Adrenal gland (tissue), 12 donors: ENCODE data around the gene ANO2. TPM values are rescaled to one million over a fixed set of nuclear protein-coding genes. Genes with fewer than 3 reads are reported as not detected.

Source experiments
- DNase-seq, 7 donors: peaks; one replicate each; pipeline ENCODE4 v3.0.0-alpha.2; 2019 to 2020
- H3K27ac ChIP-seq, 5 donors: fragments of 200-600 bp; sonication (generic) in 4 of 5; 1 replicate in 3 of 5; 2 replicates in 2 of 5; pipeline versions ENCODE4 v1.5.1 to v1.8.0; 2016 to 2020; ENCODE audit warnings: mild to moderate bottlenecking in 1 of 5
- H3K27me3 ChIP-seq: fragments of 200-600 bp; 2 replicates; pipeline ENCODE4 v1.8.0; 2021
- H3K36me3 ChIP-seq, 2 donors: fragments of 200-600 bp; replicated peaks in 1 of 2; 1 replicate in 1 of 2; 2 replicates in 1 of 2; pipeline versions ENCODE4 v1.5.1 to v1.8.0; 2018 to 2022
- H3K4me1 ChIP-seq, 2 donors: fragments of 200-600 bp; replicated peaks in 1 of 2; 1 replicate in 1 of 2; 2 replicates in 1 of 2; pipeline versions ENCODE4 v1.5.1 to v1.8.0; 2018 to 2021
- H3K4me3 ChIP-seq, 4 donors: fragments of 200-600 bp; sonication (generic) in 3 of 4; one replicate each; pipeline ENCODE4 v1.5.1; 2016 to 2018
- H3K9me3 ChIP-seq, 3 donors: fragments of 200-600 bp; sonication (generic) in 1 of 3; replicated peaks in 1 of 3; 1 replicate in 2 of 3; 2 replicates in 1 of 3; pipeline versions ENCODE4 v1.5.1 to v1.8.0; 2016 to 2021
- CTCF ChIP-seq, 6 experiments: fragments of 450-650 bp in 4 of 6; fragments of 200-600 bp in 2 of 6; sonication (generic) in 1 of 6; IDR thresholded peaks; 1 replicate in 5 of 6; 2 replicates in 1 of 6; pipeline versions ENCODE4 v1.5.1 to v1.8.0; 2016 to 2021; ENCODE audit warnings: antibody characterized with exemption in 6 of 6, mild to moderate bottlenecking in 2 of 6, moderate library complexity in 1 of 6
- POLR2A ChIP-seq, 2 donors: fragments of 450-650 bp; IDR thresholded peaks; one replicate each; pipeline ENCODE4 v1.6.1; 2017; ENCODE audit warnings: antibody characterized with exemption in 2 of 2, mild to moderate bottlenecking in 2 of 2, moderate library complexity in 1 of 2
- WGBS, 4 donors: extraction: QIAGEN DNeasy Blood & Tissue Kit in 2 of 4; methylation state at CpG; one replicate each; pipeline versions ENCODE4 v1.1.5 to v1.1.7; 2013 to 2017; 5-methylcytosine and 5-hydroxymethylcytosine counted together
- intact Hi-C, 2 donors: fragments of 100-400 bp; cut with DNase I; formaldehyde crosslinking; loops; one replicate each; pipeline versions ENCODE4 v1.14.1 to v1.15.0; 2022 to 2023
- polyA plus RNA-seq, 3 donors: library from polyadenylated mRNA; stranded (reverse); fragments of 200-250 nt in 2 of 3; fragments of 350-450 nt in 1 of 3; fragmentation: Illumina TruSeq in 1 of 3; extraction: RNeasy Lipid Tissue Mini Kit (QIAGEN cat#74804) in 1 of 3; gene quantifications; one replicate each; pipeline ENCODE4 v1.2.3, GENCODE V29; 2013 to 2014
- total RNA-seq, 9 donors: library from RNA; depleted of rRNA in 4 of 9; stranded (reverse); fragments of >200 nt in 4 of 9; fragments of 120-200 nt in 1 of 9; fragmentation: NEBNext Ultra II Directional in 1 of 9; extraction: Animal tissue kit (Norgen Biotek cat#: 25700) in 1 of 9; gene quantifications; one replicate each; pipeline versions ENCODE4 v1.1.0 to v1.2.4, GENCODE V29; 2013 to 2023
- donor health status: healthy with polysubstance abuse.
- donor health status: Bipolar disorder and iron deficiency.
- donor health status: DM: yes; HTN: yes; CAD: no.
- donor health status: DM: no; HTN: no; CAD: no.
- donor health status: DM: no; HTN: no; CAD: no.
- donor health status: DM: yes; HTN: yes; CAD: no.

ANO2 gene
- total and polyA plus RNA-seq, 12 donors = 0.17 to 1.8 (median 0.88) TPM; not detected in 1

DNA sequence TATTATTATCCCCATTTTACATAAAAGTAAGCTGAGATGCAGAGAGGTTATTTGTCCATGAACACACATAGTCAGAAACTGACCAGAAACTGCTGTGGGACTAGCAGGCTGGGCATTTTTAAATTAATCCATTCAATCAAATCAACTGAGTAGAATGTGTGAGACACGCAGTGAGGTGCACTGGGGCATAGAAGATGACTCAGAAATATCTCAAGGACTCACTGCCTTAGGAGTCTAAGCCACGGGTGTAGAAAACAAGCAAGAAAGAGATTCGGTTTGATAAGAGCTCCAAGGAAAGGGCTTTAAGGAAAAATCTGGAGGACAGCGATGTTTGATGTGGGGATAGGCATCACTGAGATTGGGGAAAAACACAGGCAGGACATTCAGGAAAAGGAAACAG, 127.8 kb downstream of the ANO2 start:
- Histone ChIP-seq H3K4me3 (no peak overlapping the region), H3K9me3 (no peaks in the 10 kb centered on the region), H3K27me3 (no peaks in the 10 kb centered on the region), H3K27ac (no peak overlapping the region), H3K36me3 (no peaks in the 10 kb centered on the region), H3K4me1 (no peaks in the 10 kb centered on the region)
- intact Hi-C loops = no loop called here
- no peak for DNase-seq
- 44 to 63% (median 58%) methylated on average over 4 of the region's 4 CpGs for WGBS, 4 donors
- TF ChIP-seq POLR2A (IDR thresholded peaks at IDR 0.05) (no peak), CTCF (IDR thresholded peaks at IDR 0.05) (no peak)

GRCh38 chr12:5809586-5809985, 135.5 kb downstream of the ANO2 start:
- no peak for DNase-seq
- Histone ChIP-seq H3K4me1 (no peaks in the 10 kb centered on the region), H3K9me3 (no peaks in the 10 kb centered on the region), H3K27me3 (no peaks in the 10 kb centered on the region), H3K4me3 (no peak overlapping the region), H3K36me3 (no peaks in the 10 kb centered on the region), H3K27ac (no peak overlapping the region)
- TF ChIP-seq CTCF (IDR thresholded peaks at IDR 0.05) = no peak
- no peak for TF ChIP-seq POLR2A (IDR thresholded peaks at IDR 0.05)
- intact Hi-C loops = no loop called here
- WGBS, 4 donors = 78 to 91% (median 83%) methylated on average over 9 of the region's 9 CpGs

- no peaks in the 10 kb centered on the region for H3K9me3 ChIP-seq
- H3K4me3 ChIP-seq = no peak overlapping the region
- no peaks in the 10 kb centered on the region for H3K4me1 ChIP-seq
- no peak overlapping the region for H3K27ac ChIP-seq
- H3K27me3 ChIP-seq = no peaks in the 10 kb centered on the region
- WGBS, 4 donors = 64 to 79% (median 68%) methylated on average over 4 of the region's 4 CpGs
- H3K36me3 ChIP-seq = no peaks in the 10 kb centered on the region
- DNase-seq = no peak
- TF ChIP-seq POLR2A (IDR thresholded peaks at IDR 0.05) (no peak), CTCF (IDR thresholded peaks at IDR 0.05) (no peak)
- intact Hi-C loops = no loop called here
These were observed 136.1 kb downstream of the ANO2 start for GRCh38 chr12:5808981-5809380.

DNA sequence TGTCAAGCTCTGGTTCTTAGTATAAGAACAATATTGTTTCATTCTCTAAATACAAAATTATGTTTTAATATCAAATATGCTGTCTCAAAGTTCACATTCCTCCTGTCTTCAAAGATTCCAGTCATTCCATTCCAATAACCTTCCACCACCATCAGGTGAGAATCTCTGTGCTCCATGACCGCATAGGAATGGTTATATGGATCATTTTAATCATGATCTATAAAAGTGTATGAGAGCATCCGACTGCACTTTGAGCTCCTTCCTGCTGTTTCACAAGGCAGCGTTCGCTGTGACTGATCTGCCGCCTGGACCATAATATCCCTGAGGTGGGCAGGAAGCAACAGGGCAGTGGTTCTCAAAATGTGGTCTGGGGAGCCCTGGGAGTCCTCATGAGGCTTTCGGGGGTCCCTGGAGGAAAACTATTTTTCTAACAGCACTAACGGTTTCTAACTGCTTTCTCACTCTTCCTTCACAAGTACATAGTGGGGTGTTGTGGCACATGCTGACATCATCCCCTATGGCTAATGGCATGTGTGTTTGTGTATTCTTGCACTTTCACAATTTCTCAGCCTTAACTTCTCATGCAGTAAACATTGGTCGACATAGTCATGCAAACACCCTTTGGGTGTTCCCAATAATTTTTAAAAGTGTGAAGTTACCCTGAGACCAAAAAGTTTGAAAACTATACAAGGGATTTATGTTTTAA, 137.4 kb downstream of the ANO2 start:
- no peaks in the 10 kb centered on the region for H3K9me3 ChIP-seq
- TF ChIP-seq POLR2A (IDR thresholded peaks at IDR 0.05) (no peak), CTCF (IDR thresholded peaks at IDR 0.05) (no peak)
- H3K27ac ChIP-seq = no peak overlapping the region
- H3K27me3 ChIP-seq = no peaks in the 10 kb centered on the region
- intact Hi-C loops = no loop called here
- no peak overlapping the region for H3K4me3 ChIP-seq
- 70 to 77% (median 76%) methylated on average over 8 of the region's 8 CpGs for WGBS, 4 donors
- no peaks in the 10 kb centered on the region for H3K4me1 ChIP-seq
- DNase-seq = no peak
- H3K36me3 ChIP-seq = no peaks in the 10 kb centered on the region
